Glutamatergic neuron (in vitro differentiated cells): ENCODE results near the gene TAL2. TPM values are rescaled to one million over a fixed set of nuclear protein-coding genes. Genes with fewer than 3 reads are reported as not detected.

Experiments used
- DNase-seq: peaks from one replicate; pipeline ENCODE4 v3.0.0; 2022
- H3K27ac Mint-ChIP-seq: one replicate; pipeline ENCODE4 v1.8.0; 2020; ENCODE audit warnings: mild to moderate bottlenecking, mixed read lengths, inconsistent platforms; ENCODE audit not compliant: unreplicated experiment
- H3K27me3 Mint-ChIP-seq: one replicate; pipeline ENCODE4 v1.8.0; 2020; ENCODE audit warnings: mild to moderate bottlenecking, moderate library complexity, mixed read lengths, inconsistent platforms; ENCODE audit not compliant: unreplicated experiment
- H3K36me3 Mint-ChIP-seq: one replicate; pipeline ENCODE4 v1.8.0; 2020; ENCODE audit warnings: mild to moderate bottlenecking, mixed read lengths, inconsistent platforms; ENCODE audit not compliant: unreplicated experiment
- H3K4me1 Mint-ChIP-seq: one replicate; pipeline ENCODE4 v1.8.0; 2020; ENCODE audit warnings: mild to moderate bottlenecking, low read depth, mixed read lengths, inconsistent platforms; ENCODE audit not compliant: unreplicated experiment
- H3K4me3 Mint-ChIP-seq: one replicate; pipeline ENCODE4 v1.8.0; 2020; ENCODE audit warnings: mild to moderate bottlenecking, mixed read lengths, inconsistent platforms; ENCODE audit not compliant: unreplicated experiment
- H3K9me3 Mint-ChIP-seq: one replicate; pipeline ENCODE4 v1.8.0; 2020; ENCODE audit warnings: mild to moderate bottlenecking, moderate library complexity, mixed read lengths, inconsistent platforms; ENCODE audit not compliant: unreplicated experiment
- total RNA-seq: library from RNA; stranded (reverse); fragmentation: NEBNext Ultra II Directional; extraction: Animal tissue kit (Norgen Biotek cat#: 25700); gene quantifications from one replicate; pipeline ENCODE4 v1.2.1, GENCODE V29; 2021; ENCODE audit not compliant: unreplicated experiment
- TF ChIP-seq, protein P1 (sequence below): fragments of 200-600 bp; sonication (generic); IDR thresholded peaks from one replicate; pipeline ENCODE4 v1.5.0; 2021; ENCODE audit not compliant: partially characterized antibody, unreplicated experiment

TAL2 gene
- total RNA-seq, 1 donor from 2014 or later: 1.6 TPM

GRCh38 chr9:105706156-105706555, 43.9 kb downstream of the TAL2 start:
- no peak overlapping the region for H3K4me3 Mint-ChIP-seq
- H3K27ac Mint-ChIP-seq: no peak overlapping the region
- no peaks in the 10 kb centered on the region for H3K4me1 Mint-ChIP-seq
- no peaks in the 10 kb centered on the region for H3K27me3 Mint-ChIP-seq
- H3K9me3 Mint-ChIP-seq: no peaks in the 10 kb centered on the region
- no peaks in the 10 kb centered on the region for H3K36me3 Mint-ChIP-seq
- no peak for DNase-seq
- TF ChIP-seq, protein P1, sequence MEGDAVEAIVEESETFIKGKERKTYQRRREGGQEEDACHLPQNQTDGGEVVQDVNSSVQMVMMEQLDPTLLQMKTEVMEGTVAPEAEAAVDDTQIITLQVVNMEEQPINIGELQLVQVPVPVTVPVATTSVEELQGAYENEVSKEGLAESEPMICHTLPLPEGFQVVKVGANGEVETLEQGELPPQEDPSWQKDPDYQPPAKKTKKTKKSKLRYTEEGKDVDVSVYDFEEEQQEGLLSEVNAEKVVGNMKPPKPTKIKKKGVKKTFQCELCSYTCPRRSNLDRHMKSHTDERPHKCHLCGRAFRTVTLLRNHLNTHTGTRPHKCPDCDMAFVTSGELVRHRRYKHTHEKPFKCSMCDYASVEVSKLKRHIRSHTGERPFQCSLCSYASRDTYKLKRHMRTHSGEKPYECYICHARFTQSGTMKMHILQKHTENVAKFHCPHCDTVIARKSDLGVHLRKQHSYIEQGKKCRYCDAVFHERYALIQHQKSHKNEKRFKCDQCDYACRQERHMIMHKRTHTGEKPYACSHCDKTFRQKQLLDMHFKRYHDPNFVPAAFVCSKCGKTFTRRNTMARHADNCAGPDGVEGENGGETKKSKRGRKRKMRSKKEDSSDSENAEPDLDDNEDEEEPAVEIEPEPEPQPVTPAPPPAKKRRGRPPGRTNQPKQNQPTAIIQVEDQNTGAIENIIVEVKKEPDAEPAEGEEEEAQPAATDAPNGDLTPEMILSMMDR: no peak

DNA sequence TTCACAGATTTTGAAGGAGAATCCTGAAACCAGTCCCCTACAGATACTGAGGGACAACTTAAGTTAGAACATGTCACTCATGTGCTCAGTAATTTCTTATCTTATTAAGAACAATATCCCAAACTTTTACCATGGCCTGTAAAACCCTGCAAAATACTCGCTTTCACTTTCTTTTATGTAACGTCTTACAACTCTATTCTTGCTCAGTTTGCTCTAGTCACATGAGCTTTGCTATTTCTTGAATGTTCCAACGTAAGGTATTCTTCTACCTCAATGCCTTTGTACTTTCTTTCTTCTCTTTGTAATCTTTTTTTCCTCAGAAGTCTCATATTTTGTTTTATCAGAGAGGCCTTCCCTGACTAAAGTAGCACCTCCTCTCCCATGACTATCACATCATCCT, 46.1 kb downstream of the TAL2 start:
- no peaks in the 10 kb centered on the region for H3K9me3 Mint-ChIP-seq
- TF ChIP-seq, protein P1: no peak
- H3K27me3 Mint-ChIP-seq: no peaks in the 10 kb centered on the region
- no peaks in the 10 kb centered on the region for H3K36me3 Mint-ChIP-seq
- no peak for DNase-seq
- no peak overlapping the region for H3K4me3 Mint-ChIP-seq
- H3K27ac Mint-ChIP-seq: no peak overlapping the region
- H3K4me1 Mint-ChIP-seq: no peaks in the 10 kb centered on the region

- TF ChIP-seq, protein P1: no peak
- no peak for DNase-seq
- H3K4me3 Mint-ChIP-seq: no peak overlapping the region
- H3K36me3 Mint-ChIP-seq: no peaks in the 10 kb centered on the region
- H3K9me3 Mint-ChIP-seq: no peaks in the 10 kb centered on the region
- H3K4me1 Mint-ChIP-seq: no peaks in the 10 kb centered on the region
- no peak overlapping the region for H3K27ac Mint-ChIP-seq
- no peaks in the 10 kb centered on the region for H3K27me3 Mint-ChIP-seq
These were observed 48.4 kb downstream of the TAL2 start for GRCh38 chr9:105710638-105711037.

DNA sequence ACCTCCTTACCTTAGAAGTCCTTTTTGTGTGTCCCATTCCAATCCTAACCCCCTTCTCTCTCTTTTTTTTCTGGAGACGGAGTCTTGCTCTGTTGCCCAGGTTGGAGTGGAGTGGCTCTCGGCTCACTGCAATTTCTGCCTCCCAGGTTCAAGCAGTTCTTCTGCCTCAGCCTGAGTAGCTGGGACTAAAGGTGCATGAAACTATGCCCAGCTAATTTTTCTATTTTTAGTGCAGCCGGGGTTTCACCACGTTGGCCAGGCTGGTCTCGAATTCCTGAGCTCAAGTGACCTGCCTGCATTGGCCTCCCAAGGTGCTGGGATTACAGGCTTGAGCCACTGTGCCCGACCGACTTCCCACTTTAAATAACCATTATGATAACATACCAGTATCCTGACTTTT, 49.6 kb downstream of the TAL2 start:
- Mint-ChIP-seq H3K36me3 (no peaks in the 10 kb centered on the region), H3K4me1 (no peaks in the 10 kb centered on the region), H3K27me3 (no peaks in the 10 kb centered on the region), H3K9me3 (no peaks in the 10 kb centered on the region), H3K4me3 (no peak overlapping the region), H3K27ac (no peak overlapping the region)
- TF ChIP-seq, protein P1: no peak
- no peak for DNase-seq

- no peaks in the 10 kb centered on the region for H3K4me1 Mint-ChIP-seq
- no peaks in the 10 kb centered on the region for H3K27me3 Mint-ChIP-seq
- no peak overlapping the region for H3K4me3 Mint-ChIP-seq
- no peak overlapping the region for H3K27ac Mint-ChIP-seq
- TF ChIP-seq, protein P1: no peak
- no peaks in the 10 kb centered on the region for H3K36me3 Mint-ChIP-seq
- H3K9me3 Mint-ChIP-seq: no peaks in the 10 kb centered on the region
- no peak for DNase-seq
These were observed 50.0 kb downstream of the TAL2 start for GRCh38 chr9:105712297-105712696.

Other genes starting within 250 kb of the TAL2 start
- 32.5 TPM for gene FSD1L, start 214.4 kb upstream of the TAL2 start, total RNA-seq
- 20.9 TPM for gene FKTN, start 104.3 kb upstream of the TAL2 start, total RNA-seq
- 3.0 TPM for gene TMEM38B, start 32.1 kb downstream of the TAL2 start, total RNA-seq